ENCODE data around the gene EEPD1.

Gene EEPD1

GRCh38 chr7:36284456-36285090 lies 131.5 kb downstream of the EEPD1 start:
- no peak for DNase-seq

GRCh38 chr7:36285276-36285675 lies 132.2 kb downstream of the EEPD1 start:
- no peak for DNase-seq

DNA sequence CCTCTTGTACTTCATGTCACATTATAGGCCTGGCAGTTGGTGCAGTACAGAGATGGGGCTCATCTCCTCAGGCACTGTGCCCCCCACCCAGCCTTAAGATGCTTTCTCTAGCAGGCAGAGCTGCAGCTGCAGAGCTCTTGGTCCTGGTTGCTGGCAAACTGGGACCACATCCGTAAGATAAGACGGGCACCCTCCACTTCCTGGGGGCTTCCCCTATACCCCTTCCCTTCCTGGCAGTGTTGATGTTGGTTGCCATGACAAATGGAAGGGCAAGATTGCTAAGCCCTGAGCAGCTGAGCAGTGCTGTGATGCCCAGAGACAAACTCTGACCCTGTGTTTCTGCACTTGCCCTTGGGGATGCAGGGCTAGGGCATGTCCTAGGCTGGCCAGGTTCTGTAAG lies 133.2 kb downstream of the EEPD1 start:
- no peak for DNase-seq

DNA sequence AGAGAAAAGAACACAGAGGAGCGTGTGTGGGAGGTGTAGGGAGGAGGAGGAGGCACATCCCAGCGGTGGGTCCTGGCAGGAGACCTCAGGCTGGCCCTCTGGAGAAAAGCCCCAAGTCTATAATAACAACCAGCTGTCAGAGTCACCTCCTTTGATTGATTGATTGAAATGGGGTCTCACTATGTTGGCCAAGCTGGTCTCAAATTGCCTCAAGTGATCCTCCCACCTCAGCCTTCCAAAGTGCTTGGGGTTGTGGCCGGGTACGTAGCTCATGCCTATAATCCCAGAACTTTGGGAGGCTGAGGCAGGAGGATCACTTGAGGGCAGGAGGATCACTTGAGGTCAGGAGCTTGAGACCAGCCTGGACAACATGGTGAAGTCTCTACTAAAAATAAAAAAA lies 133.6 kb downstream of the EEPD1 start:
- DNase-seq = no peak

GRCh38 chr7:36287371-36288241 lies 134.6 kb downstream of the EEPD1 start:
- DNase-seq = peak; percentile 43

DNA sequence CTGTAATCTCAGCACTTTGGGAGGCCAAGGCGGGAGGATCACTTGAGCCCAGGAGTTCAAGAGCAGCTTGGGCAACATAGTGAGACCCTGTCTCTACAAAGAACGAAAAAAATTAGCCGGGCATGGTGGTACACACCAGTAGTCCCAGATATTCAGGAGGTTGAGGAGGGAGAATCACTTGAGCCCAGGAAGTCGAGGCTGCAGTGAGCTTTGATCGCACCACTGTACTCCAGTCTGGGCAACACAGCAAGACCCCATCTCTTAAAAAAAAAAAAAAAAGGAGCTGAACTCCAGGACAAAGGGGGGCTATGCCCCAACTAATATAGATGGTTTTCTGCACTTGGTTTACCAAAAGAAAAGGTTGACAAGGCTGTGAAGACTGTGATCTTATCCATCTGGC lies 135.4 kb downstream of the EEPD1 start:
- DNase-seq = no peak

DNA sequence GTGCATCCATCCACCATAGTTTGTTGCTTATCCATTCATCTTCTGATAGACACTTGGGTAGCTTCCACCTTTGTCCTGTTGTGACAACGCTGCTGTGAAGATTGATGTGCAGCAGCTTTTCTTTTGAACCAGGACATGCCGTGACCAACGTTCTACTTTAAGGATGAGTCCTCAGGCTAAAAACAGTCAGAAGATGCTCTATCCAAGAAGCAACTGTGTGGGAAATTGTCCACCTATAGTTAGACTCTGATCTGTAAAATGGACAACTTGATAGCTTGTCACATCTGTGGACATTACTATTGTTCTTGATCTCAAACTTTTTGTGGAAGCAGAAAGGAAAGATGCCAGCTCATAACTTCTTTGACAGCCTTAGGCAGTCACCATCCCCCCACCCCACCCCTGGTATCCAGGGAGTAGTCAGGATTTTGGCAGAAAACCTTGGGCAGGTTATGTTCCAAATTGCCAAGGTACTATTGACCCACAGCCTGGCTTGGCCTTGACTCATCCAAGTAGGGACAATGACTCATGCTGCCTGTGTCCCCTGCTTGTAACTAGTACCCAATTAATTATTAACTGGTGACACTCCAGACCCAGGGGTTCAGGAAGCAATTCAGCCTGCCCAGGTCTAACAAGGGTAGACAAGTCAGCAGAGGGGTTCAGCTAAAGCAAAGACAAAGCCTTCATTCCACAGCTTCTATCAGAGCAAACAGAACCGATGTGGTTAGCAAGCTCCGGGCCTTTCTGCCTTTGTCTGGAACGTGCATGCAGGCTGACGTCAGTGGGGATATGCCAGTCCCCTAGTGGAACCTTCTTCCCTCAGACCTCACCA lies 137.0 kb downstream of the EEPD1 start:
- no peak for DNase-seq

DNA sequence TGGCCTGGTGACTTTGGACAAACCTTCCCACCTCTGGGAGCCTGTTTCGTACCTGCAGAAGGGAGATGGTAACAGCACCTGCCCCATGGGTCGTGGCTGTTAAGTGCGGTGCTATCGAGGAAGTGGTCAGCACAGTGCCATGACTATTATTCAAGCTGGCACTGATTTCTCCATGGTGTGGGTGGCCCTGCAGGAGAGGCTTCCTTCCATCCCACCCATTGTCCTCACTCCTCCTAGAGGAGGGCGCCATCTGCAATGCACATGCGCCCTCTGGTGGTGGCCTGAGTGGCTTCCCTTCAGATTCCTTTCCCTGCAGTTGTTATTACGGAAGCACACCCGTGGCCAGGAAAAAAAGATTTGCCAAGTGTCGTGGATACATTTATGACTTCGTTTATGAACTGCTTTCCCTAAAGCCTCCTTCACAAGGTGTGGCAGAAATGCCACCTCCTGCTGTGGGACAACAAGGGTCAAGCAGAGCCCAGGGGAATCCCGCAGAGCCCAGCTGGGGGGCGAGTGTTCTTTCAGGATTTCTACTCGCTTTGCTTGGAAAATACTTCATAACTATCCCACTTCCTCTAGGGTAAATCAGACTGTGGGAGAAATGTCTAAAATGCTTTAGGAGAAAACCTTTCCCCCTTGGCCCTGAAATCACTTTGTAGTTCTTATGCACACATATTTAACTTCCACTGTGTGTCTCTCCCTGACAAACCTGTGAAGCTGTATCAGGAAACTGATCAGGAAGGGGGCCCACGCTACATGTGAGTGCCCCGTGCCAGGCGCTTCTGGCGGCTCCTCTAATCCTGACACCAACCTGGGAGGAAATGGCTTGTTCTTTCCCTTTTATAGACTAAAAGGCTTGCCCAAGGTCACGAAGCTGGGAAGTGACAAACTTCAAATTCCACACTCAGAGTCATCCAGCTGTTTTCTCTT lies 138.6 kb downstream of the EEPD1 start:
- peak; percentile 89 for DNase-seq

GRCh38 chr7:36295090-36295489 lies 142.0 kb downstream of the EEPD1 start:
- DNase-seq = no peak

- DNase-seq = no peak
These were observed 143.2 kb downstream of the EEPD1 start for GRCh38 chr7:36296284-36296683.

DNA sequence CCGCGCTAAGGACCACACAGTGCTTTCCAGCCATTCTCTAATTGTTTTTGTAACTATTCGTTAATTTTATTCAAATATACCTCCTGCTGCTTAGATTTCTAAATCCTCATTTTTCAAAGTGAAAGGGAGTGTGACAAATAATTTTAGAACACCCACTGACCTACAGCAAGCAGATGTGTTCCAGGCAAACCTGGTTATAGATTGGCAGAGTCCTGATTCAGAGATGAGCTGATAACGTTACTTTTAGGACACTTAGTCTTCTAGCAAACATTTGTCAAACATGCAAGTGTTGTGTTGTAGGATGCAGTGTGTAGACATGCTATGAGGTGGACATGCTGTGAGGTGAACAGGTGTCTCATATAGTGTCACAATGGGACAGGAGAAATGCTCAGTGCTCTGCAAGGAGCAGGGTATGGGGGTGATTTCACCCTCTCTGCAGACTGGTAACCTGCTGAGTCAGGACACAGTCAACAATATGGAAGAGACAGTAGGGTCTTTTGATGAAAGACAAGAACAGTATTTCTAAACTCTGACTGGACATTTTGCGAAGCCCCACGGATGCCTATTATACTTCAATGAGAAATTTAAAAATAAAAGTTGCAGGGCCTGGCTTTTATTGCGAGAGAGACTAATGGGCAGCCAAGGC lies 144.4 kb downstream of the EEPD1 start:
- no peak for DNase-seq

DNA sequence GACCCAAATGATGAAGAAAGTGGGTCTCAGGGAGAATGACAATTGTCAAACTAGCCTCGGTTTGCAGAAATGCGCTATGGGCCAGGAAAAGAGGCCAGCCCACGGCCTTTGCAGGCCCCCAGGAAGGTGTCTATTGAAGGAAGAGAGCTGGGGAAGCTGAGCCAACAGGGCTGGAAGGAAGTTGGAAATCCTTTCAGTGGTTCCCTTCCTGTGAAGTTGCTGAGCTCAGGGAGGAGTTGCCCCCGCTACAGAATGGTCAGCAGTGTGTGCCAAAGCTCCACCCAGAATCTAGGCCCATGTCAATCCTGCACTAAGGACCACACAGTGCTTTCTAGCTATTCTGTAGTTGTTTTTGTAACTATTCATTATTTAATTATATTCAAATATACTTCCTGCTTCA lies 145.1 kb downstream of the EEPD1 start:
- no peak for DNase-seq

GRCh38 chr7:36299223-36299774 lies 146.2 kb downstream of the EEPD1 start:
- DNase-seq = no peak

- no peak for DNase-seq
These were observed 146.8 kb downstream of the EEPD1 start for GRCh38 chr7:36299823-36300341.

DNA sequence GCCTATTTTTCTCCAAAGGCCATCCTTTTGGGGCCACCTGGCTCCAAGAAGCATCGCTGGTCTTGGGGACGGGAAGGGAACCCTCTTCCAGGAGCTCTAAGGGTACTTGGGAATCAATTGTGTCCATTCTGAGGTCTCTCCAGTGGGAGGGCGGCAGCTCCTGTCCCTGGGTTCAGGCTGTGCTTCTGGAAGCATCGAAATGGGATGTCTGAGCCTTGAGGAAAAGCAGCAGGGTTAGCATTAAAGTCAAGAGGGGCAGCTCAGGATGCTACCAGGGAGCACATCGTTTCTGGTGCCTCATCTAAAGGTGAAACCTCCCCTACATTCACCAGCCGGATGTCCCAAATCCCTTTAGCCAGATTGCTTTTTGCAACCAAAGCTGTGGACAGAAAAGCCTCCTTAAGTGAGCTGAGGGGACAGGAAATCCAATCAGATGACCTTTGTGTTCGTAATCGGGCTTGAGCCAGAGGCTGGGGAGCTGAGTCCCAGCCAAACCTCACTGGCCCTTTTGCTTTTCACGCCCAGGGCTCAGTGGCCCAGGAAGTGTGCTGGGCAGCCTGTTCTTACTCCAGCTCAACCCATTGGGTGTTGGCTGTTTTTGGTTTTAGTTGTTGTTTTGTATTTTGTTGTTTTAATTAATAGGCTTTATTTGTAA lies 147.8 kb downstream of the EEPD1 start:
- peak; percentile 84 for DNase-seq

- DNase-seq = peak; percentile 40
These were observed 149.1 kb downstream of the EEPD1 start for GRCh38 chr7:36301914-36302771.

GRCh38 chr7:36303202-36304098 lies 150.4 kb downstream of the EEPD1 start:
- no peak for DNase-seq

DNA sequence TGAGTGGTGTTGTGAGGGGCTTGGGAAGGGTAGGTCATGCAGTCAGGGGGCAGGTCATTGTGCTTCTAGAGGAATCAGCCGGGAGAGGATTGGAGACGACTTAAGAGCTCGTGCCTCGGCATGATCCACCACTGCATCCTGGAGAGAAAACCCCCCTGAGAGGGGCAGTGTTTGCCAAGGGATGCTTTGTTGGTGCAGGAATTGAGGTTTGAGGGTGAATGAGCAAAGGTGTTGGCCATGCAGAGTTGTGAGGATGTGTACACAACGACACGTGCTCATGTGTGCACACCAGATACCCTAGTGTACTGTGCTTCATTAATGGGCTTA lies 151.0 kb downstream of the EEPD1 start:
- DNase-seq = no peak

GRCh38 chr7:36305226-36305625 lies 152.2 kb downstream of the EEPD1 start:
- DNase-seq = no peak

All from NCI-H82 (cell line).